ENCODE results near the gene RCN2.

The RCN2 gene

DNA sequence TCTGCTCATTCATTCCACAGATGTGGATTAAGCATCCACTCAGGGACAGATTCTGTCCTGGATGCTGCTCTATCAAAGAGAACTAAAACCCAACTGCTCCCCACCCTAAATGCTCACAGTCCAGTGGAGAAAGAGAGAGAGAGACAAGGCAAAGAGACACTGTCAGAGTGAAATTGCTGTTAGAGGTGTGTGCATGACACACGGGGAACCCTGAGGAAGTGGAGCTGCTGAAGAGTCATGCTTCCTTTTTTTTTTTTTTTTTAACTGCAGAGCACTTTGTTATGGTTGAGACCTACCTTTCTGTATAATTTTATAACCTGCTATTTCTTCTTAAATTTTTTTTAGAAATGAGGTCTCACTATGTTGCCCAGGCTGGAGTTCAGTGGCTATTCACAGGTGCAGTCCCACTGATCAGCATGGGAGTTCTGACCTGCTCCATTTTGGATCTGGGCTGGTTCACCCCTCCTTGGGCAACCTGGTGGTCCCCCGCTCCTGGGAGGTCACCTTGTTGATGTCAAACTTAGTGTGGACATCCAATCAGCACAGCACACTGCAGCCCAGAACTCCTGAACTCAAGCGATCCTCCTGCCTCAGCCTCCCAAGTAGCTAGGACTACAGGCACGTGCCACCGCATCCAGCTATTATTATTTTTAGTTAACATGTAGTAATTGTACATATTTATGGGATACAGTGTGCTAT lies 45.2 kb downstream of the RCN2 start:
- no peak for DNase-seq

DNA sequence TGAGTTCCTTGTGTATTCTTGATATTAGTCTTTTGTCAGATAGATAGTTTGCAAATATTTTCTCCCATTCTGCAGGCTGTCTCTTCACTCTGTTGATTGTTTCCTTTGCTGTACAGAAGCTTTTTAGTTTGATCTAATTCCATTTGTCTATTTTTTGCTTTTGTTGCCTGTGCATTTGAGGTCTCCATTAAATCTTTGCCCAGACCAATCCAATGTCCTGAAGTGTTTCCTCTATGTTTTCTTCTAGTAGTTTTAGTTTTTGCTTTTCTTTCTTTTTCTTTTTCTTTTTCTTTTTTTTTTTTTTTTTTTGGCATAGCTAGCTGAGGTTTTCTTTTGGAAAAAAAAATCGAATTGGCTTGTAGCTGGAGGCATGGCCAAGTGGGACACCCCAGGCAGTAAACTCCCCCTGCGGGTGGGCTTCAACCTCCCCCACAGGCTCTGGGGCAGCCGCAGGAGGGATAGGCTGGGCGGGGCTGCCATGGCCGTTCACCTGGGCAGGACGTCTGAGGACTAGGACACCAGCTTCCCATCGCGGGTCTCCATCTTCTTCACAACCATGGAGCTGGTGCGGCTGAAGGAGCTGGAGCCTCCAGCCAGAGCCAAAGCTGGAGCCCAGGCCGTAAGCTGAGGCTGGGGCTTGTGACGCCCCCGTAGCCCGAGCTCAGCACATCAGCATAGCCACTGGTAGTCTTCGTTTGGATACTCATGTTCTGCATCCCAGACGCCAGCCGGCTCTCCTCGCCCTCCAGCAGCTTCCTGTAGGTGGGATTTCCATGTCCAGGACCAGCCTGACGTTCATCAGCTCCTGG lies 47.2 kb downstream of the RCN2 start:
- DNase-seq: no peak

DNA sequence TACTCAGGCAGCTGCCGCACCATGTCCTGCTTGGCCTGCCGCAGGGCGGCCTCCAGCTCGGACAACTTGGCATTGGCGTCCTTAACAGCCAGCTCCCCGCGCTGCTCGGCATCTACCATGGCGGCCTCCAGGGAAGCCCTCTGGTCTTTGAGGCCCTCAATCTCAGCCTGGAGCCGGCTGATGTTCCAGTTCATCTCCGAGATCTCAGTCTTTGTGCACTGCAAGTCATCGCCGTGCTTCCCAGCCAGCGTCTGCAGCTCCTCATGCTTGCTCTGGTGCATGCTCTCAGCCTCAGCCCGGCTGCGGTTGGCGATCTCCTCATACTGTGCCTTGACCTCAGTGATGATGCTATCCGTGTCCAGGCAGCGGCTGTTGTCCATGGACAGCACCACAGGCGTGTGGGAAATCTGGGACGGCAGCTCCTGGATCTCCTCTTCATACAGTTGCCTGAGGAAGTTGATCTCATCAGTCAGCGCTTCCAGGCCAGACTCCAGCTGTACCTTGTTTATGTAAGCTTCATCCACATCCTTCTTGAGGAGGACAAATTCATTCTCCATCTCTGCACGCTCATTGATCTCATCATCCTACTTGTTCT lies 47.9 kb downstream of the RCN2 start:
- DNase-seq: no peak

DNA sequence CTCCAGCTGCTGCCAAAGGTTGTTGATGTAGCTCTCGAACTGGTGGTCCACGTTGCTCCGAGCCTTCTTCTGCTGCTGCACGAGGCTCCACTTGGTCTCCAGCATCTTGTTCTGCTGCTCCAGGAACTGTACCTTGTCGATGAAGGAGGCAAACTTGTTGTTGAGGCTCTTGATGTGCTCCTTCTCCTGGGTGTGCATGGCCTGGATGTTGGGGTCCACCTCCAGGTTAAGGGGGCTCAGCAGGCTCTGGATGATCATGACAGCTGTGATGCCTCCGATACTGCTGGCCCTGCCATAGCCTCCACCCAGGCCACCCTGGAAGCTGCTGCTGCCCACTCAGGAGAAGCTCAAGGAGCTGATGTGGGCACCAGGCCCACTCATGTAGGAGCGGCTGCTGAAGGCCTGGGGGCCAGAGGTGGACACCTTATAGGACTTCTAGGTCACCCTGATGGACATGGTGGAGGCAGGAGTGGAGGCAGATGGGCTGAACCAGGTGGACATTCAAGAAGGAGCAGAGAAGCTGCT lies 48.5 kb downstream of the RCN2 start:
- no peak for DNase-seq

DNA sequence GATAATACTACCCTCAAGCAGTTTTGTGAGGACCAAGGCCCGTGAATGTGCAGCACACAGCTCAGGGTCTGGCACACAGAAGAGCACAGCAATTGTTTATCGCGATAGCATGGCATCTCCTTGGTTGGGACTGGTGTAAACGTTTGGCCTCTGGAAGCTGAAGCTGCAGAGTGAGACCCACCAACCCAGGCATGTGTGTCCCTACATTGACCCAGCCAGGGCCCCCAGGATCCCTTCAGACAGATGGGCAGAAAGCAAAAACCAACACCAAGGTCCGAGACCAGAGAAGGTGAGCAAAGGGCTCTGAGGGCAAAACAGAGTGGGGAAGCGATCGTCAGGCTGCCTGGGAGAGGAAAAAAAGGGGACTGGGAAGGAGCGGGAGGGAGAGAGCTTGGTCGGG lies 50.8 kb downstream of the RCN2 start:
- DNase-seq: no peak

DNA sequence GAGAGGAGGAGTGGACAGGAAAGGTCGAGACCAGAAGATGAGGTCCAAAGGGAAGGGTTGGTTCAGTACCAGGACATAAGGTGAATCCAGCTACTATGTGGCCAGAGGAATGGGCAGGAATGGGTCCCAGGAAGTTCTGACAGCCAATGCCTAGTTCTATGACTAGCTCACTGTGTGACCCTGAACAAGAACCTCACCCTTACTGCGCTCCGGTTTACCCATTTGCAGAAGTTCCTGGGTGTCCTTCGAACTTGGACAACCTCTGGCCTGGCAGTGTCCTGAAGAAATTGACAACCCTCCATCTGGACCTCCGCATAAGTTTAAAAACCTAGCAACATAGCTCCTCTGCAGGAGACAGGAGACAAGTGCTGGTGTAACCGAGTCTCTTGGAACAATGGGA lies 51.2 kb downstream of the RCN2 start:
- DNase-seq: no peak

DNA sequence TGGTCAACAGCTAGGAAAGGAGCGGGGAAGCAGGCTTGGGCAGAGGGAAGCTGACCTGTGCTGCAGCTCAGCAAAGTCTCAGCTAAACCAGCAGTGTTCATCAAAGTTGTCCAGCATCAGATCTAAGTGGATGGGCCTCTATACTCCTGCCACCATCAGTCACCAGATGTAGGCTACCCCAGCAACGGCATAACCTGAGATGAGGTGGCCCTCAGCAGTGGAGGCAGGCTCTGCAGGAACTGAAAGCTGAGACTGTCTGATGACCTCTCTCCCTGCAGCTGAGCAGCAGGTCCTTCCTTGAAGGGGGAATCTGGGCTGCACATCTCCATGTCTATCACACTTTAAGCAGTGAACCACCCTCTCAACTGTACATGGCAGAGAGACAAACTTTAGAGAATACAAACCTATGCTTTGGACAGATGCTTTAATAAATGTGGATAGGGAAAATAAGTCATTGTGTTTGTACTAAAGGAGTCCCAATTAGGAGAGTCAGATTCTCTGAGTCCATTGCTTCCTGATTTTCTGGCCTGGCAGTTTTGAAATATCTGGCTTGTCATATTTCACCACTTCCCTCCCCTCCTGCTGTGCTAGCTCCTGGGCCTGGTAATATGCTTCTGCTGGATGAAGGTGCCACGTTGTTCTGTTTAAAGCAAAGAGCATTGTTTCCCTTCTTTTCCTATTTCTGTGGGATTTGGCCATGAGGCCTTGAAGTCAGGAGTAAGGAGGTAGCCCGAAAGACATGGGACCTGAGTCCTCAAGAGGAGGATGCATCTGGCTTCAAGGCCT lies 52.2 kb downstream of the RCN2 start:
- no peak for DNase-seq

DNA sequence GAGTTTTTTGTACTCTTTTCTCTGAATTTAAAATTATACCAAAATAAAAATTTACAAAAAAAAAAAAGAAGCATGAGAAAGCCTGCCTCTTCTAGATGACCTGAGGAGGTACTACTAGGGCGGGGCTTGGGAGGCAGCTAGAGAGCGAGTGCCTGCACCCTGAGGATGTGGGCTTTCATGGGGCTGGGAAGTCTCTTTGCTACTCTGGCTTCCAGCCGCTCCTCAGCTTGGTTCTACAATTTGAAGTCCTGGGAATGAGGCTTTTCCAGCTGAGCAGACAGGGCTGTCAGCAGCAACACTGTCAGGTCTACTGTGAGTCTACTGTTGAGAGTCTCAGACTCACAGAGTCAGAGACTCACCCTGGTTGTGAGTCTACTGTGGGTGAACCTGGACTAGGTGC lies 55.2 kb downstream of the RCN2 start:
- DNase-seq: no peak

DNA sequence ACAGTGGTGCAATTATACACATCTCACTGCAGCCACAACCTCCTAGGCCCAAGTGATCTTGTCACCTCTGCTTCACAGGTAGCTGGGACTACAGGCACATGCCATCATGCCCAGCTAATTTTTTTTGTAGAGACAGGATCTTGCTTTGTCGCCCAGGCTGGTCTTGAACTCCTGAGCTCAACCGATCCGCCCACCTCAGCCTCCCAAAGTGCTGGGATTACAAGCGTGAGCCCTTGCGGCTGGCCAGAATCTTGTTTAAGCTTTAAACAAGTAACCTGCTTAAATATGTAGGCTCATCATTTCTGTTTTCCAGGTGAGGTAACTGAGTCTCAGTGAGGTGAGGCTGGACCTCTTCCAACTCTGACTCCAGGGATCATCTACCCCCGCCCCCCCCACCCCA lies 55.7 kb downstream of the RCN2 start:
- no peak for DNase-seq

DNA sequence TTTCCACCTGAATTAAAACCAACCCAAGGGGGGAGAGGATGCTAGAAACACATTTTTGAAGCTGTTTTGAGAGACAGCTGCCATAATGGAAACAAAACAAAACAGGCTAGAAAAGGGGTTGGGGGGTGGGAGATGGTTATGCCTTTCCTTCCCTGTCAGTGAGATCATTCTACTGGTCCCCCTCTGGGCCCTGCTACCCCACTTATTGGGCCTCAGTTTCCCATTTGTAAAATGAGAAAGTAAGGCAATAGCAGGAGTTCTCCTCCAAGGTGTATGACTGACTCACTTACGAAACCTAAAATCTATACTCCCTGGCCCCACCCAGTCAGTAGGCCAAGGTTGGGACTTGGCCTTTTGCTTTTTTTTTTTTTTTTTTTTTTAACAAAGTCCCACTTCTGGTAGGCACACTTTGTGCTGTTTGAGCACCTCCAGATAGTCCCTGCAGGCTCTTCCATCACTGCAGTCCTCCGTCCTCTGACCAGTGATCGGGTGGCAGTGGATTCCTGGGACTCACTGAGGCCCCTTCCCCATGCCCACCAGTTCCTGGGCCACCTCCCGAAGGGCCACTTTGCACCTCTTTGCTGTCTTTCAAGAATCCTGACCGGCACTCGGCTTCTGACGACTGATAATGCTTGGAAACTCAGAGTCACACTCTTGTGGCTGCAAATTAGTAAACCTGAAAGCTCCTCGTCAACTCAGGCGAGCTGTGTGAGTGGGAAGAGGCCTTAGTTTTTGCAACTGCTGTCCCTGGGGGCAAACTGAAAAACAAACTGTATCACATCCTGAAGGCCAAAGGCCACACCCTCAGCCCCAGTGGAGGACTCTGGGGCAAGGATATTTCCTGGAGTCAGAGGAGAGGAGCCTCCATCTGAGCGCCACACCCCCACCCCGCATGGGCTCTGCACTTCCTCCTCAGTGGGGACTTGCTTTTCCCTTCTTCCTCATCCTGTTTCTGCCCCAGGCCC lies 56.6 kb downstream of the RCN2 start:
- no peak for DNase-seq

DNA sequence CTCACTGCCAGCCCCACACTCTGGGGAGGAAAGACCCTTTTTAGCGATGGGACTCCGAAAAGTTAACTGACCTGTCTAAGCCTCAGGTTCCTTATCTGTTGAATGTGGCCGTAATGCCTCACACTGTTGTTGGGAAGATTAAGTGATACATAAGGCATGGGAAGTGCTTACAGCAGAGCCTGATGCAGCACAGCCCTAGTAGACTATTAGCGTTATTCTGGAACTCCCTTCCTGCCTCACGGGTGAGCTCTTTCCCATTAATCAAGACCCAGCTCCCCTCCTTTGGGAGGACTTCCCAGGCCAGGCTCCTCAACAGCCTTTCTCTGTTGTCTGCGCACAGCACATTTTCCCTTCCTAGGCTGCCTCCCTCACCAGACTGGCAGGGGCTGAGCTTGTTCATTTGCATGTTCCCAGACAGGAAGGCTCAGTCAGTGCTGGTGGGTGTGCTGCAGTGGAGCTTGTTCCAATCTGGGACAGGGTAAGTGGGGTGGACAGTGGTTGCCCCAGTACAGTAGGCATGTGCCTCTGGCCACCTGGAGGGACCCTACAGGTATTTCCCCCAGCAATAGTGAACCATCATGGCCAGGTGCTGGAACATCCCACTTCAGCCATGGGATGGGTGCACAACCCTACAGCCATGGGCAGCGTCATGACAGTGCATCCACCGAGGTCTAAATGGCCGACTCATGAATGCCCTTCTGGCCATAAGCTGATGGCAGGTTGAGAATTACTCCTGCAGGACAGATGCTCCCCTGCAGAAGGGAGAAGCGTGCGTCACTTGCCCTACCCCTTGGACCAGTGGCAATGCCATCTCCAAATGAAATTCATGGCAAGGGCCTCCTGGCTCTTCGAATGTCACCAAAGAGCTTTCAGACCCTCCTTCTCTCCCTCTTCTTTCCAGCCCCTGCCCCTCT lies 57.6 kb downstream of the RCN2 start:
- DNase-seq: no peak

DNA sequence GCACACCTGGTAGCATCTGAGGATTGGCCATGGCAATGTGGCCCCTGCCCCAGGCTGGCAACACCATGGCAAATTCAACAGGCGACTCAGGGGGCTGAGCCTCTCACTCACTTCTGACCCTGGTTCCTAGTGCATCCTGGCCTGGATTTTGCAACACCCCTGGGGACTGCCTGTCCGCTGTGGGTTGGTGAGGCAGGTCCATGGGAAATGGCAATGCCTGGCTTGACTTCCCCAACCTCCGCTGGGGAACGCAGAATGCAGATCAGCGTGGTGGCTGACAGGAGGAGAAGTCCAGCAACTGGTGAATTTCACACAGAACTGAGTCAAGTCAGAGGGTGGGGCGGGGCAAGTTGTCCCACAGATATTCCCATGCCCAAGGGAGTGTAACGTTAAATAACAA lies 59.5 kb downstream of the RCN2 start:
- no peak for DNase-seq

DNA sequence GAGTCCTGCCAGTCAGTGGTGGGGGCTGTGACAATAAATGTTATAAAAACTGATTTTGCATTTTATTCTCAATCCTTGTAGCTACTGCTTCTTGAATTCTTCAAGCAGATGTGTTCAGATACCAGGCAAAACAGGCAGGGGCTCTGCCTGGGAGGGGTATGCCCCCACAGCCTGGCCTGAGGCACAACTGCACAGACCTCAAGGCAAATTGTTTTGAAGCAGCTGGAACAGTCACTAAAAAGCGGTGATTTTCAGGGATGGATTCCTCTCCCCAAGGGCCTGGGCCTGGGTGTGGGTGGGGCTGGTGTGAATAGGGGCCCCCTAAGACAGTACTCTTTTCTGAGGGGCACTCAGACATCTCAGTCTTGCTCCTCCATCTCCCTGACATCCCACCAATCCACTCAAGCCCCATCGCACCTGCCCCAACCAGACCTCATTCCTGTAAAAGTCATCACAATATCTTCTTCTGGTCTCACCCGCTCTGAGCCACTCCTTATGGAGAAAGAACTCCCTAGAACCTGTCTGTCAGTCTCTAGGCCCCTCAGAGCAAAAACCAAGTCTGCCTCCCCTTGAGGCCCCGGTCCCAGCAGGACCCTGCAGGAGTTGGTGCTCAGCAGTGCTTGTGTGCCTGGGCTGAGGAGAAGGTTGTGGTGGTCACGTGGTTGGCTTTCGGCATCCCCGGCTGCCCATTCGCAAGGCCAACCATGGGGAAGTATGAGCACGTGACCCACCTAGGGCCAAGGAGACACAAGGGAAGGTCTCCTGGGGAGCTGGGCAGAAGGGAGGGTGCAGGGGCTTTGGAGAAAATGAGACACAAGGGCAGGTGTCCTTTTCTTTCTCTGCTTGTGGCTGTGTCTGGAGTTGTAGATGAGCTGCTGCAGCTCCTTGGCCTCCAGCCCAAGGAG lies 60.4 kb downstream of the RCN2 start:
- DNase-seq: no peak

DNA sequence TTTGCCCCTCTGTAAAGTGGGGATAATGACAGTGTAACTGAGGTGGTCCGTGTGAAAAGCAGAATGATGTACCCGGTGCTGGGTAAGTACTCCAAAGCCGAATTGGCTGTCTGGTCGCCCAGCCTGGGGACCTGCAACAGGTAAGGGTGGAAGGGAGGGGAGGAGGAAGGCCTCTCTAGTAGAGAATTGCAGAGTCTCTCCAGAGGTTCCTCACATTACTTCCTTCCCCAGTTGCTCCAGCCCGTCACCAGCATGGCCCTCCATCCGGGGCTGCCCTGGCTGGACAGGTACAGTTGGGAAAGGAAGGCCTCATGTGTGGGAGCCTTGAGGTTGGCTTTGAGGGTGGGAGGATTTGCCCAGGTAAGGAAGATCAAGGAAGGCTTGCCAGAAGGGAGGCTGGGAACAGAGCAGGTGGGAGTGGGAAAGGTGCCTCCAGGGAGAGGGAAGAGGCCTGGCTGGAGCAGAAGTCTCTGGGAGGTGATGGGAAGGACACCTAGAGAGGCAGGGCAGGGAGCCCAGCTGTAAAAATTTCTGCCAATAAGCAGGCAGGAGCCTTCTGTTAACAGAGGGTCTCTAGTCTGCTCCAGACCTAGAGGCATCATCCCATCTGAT lies 61.7 kb downstream of the RCN2 start:
- no peak for DNase-seq

DNA sequence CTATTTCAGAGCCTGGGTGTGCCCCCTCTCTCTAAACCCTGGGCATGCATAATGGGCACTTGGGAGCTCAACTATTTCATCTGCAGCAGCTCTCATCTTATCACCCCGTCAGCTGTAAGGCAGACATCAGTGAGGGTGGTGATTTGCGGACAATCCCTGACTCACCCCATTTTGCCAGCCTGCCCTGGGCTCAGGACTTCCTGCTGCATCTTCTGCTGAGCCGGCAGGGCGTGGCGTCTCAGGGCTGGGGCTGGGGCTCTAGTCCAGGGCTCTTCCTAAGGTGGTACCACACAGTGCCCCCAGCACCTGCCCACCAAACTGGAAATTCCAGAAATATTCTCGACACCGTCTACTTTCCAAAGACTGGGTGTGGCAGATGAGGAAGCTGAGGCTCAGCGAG lies 62.5 kb downstream of the RCN2 start:
- DNase-seq: no peak

DNA sequence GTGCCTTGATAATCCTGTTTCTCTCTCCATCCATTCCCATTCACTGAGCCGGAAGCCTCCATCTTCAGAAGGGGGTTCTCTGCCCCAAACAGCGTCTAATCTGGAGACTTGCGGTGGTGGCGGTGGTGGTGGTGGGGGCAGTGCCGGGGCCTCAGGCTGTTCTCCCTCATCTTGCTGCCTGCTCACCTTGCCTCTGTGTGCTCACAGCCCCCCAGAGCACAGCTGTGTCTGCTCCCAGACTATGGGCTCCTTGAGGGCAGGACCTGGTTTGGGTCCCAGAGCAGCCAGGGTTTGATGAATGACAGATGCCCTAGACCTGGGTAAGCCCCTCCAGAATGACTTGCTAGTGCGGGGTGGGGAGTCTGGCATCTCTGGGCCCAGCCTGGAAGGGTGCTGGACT lies 62.9 kb downstream of the RCN2 start:
- DNase-seq: no peak

DNA sequence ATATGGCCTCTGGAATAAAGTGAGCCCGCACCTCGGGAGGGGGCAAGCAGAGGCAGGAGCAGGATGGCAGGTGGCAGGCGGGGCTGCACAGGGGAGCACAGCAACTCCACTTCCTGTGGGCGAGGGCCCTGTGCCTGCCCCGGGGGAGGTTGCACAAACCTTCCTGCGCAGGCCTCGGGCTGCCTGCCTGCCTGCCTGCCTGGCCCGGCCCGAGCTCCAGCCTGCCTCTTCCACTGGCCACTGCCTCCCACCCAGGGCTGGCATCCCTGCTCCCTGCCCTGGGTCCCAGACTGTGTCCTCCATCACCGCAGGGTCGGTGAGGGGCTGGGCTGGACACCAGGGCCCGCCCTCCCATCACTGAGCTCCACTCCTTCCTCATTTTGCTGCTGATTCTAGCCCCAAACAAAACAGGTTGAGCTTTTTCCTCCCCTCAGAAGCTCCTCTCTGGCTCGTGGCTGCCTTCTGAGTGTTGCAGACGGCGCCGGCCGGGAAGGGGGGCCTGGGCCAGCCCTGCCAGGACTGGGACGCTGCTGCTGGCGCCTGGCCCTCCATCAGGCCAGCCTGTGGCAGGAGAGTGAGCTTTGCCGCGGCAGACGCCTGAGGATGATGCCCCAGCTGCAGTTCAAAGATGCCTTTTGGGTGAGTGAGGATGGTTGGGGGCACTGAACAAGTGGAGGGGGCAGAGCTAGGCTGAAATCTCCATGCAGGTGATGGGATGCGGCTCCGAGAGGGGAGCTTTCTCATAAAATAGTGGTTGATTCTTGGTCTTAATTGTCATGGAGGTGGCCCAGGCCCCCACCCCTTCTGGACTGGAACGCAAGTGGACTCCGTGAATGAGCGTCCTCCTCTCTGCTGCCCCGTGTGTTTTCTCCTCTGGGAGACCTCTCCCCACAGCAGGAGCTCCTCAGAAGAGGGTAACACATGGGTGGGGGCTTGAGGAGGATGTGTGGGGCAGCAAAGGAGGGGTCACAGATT lies 63.7 kb downstream of the RCN2 start, which contains the start of gene PSTPIP1:
PSTPIP1 (plus strand) TSS at position 156 of the 975 bp plus-strand sequence; CDS start at position 604, 448 bp downstream.
- DNase-seq: no peak

DNA sequence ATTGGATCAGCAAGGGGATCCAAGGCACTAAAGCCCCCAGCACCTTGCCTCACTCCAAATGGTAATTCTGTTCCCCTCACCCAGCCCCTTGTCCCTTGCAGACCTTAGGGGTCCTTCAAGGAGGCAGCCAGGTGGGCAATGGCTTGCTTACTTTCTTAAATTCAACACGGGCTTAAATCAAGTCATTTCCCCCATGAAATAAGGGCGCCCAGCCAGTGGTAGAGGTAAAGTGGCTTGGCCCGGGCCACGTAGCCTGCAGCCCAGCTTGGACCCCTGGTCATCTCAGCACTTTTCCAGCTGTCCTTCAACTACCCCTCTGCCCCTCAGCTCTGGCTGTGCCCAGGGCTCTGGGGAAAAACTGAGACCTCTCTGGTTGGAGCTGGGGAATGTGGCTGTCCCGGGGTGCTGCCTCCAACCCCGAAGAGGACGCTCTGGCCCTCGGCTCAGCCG lies 64.6 kb downstream of the RCN2 start:
- no peak for DNase-seq
